ENCODE results near the gene DDX3X.

GRCh38 chrX:41408576-41408975 is 74.6 kb downstream of the DDX3X start:
- TF ChIP-seq CTCF (IDR thresholded peaks at IDR 0.05) = no peak
- no peak for TF ChIP-seq POLR2A (IDR thresholded peaks at IDR 0.05)
